Tibial nerve (tissue), 4 donors: Measurements from ENCODE around the gene TMEM123.

Experiments used
- EP300 ChIP-seq, 2 donors: sonication (generic); formaldehyde crosslinking; IDR thresholded peaks; one replicate each; pipeline ENCODE4 v1.6.1; 2017; ENCODE audit warnings: antibody characterized with exemption in 2 of 2, mild to moderate bottlenecking in 1 of 2
- POLR2A ChIP-seq, 2 donors: fragments of 450-650 bp; IDR thresholded peaks; one replicate each; pipeline ENCODE4 v1.6.1; 2017; ENCODE audit warnings: antibody characterized with exemption in 2 of 2, mild to moderate bottlenecking in 2 of 2, moderate library complexity in 2 of 2
- TF ChIP-seq, protein P1 (sequence below), 5 experiments: fragments of 200-600 bp in 3 of 5; fragments of 450-650 bp in 2 of 5; sonication (generic) in 3 of 5; IDR thresholded peaks; one replicate each; pipeline ENCODE4 v1.5.1; 2016 to 2019; ENCODE audit warnings: antibody characterized with exemption in 5 of 5, mild to moderate bottlenecking in 3 of 5, moderate library complexity in 2 of 5

GRCh38 chr11:102448869-102449224 lies 3.7 kb downstream of the TMEM123 start:
- TF ChIP-seq, protein P1, sequence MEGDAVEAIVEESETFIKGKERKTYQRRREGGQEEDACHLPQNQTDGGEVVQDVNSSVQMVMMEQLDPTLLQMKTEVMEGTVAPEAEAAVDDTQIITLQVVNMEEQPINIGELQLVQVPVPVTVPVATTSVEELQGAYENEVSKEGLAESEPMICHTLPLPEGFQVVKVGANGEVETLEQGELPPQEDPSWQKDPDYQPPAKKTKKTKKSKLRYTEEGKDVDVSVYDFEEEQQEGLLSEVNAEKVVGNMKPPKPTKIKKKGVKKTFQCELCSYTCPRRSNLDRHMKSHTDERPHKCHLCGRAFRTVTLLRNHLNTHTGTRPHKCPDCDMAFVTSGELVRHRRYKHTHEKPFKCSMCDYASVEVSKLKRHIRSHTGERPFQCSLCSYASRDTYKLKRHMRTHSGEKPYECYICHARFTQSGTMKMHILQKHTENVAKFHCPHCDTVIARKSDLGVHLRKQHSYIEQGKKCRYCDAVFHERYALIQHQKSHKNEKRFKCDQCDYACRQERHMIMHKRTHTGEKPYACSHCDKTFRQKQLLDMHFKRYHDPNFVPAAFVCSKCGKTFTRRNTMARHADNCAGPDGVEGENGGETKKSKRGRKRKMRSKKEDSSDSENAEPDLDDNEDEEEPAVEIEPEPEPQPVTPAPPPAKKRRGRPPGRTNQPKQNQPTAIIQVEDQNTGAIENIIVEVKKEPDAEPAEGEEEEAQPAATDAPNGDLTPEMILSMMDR (IDR thresholded peaks at IDR 0.05), result no peak
- TF ChIP-seq POLR2A (IDR thresholded peaks at IDR 0.05), result no peak
- TF ChIP-seq EP300 (IDR thresholded peaks at IDR 0.05), result no peak
